SU-DHL-6 (cell line): Measurements from ENCODE around the gene HOXD10.

Experiments used
- CTCF ChIP-seq: fragments of 200-600 bp; sonication (generic); IDR thresholded peaks from one replicate; pipeline ENCODE4 v1.5.1; 2017; ENCODE audit warnings: antibody characterized with exemption, mild to moderate bottlenecking, low read length, moderate library complexity; ENCODE audit not compliant: insufficient read depth, poor library complexity, severe bottlenecking
- EZH2phosphoT487 ChIP-seq: fragments of 200-600 bp; sonication (generic), shearing (Covaris generic); conservative IDR thresholded peaks from 2 replicates; pipeline ENCODE4 v1.6.1; 2018; ENCODE audit warnings: mild to moderate bottlenecking, antibody characterized with exemption, low read length, moderate library complexity, mixed read lengths

GRCh38 chr2:176114930-176115625 lies 1.5 kb upstream of the HOXD10 start:
- TF ChIP-seq CTCF (no peak), EZH2phosphoT487 (no peak)
